GM23338 (cell line): ENCODE data around the gene NET1. TPM values are rescaled to one million over a fixed set of nuclear protein-coding genes. Genes with fewer than 3 reads are reported as not detected.
A peak's percentile ranks its signal among the peaks of the same experiment; 100 is the strongest.

Source experiments
- ATAC-seq: fragments of 200-7000 bp; cut with Tn5 transposase; 3 replicates; pipeline ENCODE4 v1.9.1; 2020
- DNase-seq: peaks from one replicate; pipeline ENCODE4 v3.0.0-alpha.2; 2015; ENCODE audit warnings: low spot score
- H2AFZ ChIP-seq: fragments of 200-600 bp; sonication (generic); 2 replicates; pipeline ENCODE4 v1.8.0; 2016; ENCODE audit warnings: antibody characterized with exemption, mild to moderate bottlenecking, moderate library complexity
- H3F3A ChIP-seq: fragments of 200-600 bp; sonication (generic); replicated peaks from 2 replicates; pipeline ENCODE4 v1.8.0; 2017; ENCODE audit warnings: antibody characterized with exemption, mixed run types, low read depth
- H3K27ac ChIP-seq: fragments of 200-600 bp; sonication (generic); 2 replicates; pipeline ENCODE4 v1.6.1; 2016; ENCODE audit warnings: low read depth
- H3K27me3 ChIP-seq: fragments of 200-600 bp; sonication (generic); 2 replicates; pipeline ENCODE4 v1.8.0; 2016; ENCODE audit warnings: mild to moderate bottlenecking, mixed run types, moderate library complexity; ENCODE audit not compliant: insufficient read depth
- H3K36me3 ChIP-seq: fragments of 200-600 bp; sonication (generic); 2 replicates; pipeline ENCODE4 v1.8.0; 2016; ENCODE audit warnings: mild to moderate bottlenecking; ENCODE audit not compliant: insufficient read depth
- H3K4me1 ChIP-seq: fragments of 200-600 bp; sonication (generic); 2 replicates; pipeline ENCODE4 v1.8.0; 2016; ENCODE audit warnings: mild to moderate bottlenecking, moderate library complexity; ENCODE audit not compliant: insufficient read depth
- H3K4me2 ChIP-seq: fragments of 200-600 bp; sonication (generic); 2 replicates; pipeline ENCODE4 v1.7.1; 2017; ENCODE audit warnings: mixed run types
- H3K4me3 ChIP-seq: fragments of 200-600 bp; sonication (generic); 2 replicates; pipeline ENCODE4 v1.6.1; 2016; ENCODE audit warnings: mixed run types
- H3K79me2 ChIP-seq: fragments of 200-600 bp; sonication (generic); replicated peaks from 2 replicates; pipeline ENCODE4 v1.8.0; 2017; ENCODE audit warnings: mild to moderate bottlenecking; ENCODE audit not compliant: insufficient read depth
- H3K9me2 ChIP-seq: fragments of 200-600 bp; sonication (generic); 2 replicates; pipeline ENCODE4 v1.8.0; 2017; ENCODE audit not compliant: insufficient read depth
- H4K20me1 ChIP-seq: fragments of 200-600 bp; sonication (generic); replicated peaks from 2 replicates; pipeline ENCODE4 v1.8.0; 2017; ENCODE audit warnings: mild to moderate bottlenecking; ENCODE audit not compliant: insufficient read depth
- H3K27ac Mint-ChIP-seq: 2 replicates; pipeline ENCODE4 v1.8.0; 2020; ENCODE audit warnings: inconsistent platforms, mild to moderate bottlenecking, moderate library complexity, mixed read lengths
- H3K27me3 Mint-ChIP-seq: 3 replicates; pipeline ENCODE4 v1.8.0; 2022; ENCODE audit warnings: low read depth, mild to moderate bottlenecking, moderate library complexity, mixed read lengths, inconsistent platforms; ENCODE audit not compliant: insufficient read depth, poor library complexity
- H3K36me3 Mint-ChIP-seq: 3 replicates; pipeline ENCODE4 v1.8.0; 2021; ENCODE audit warnings: low read depth, mild to moderate bottlenecking, inconsistent platforms, moderate library complexity, mixed read lengths
- H3K4me1 Mint-ChIP-seq: 3 replicates; pipeline ENCODE4 v1.8.0; 2020; ENCODE audit warnings: mild to moderate bottlenecking, inconsistent platforms, mixed read lengths
- H3K4me3 Mint-ChIP-seq: 3 replicates; pipeline ENCODE4 v1.8.0; 2021; ENCODE audit warnings: moderate library complexity, mild to moderate bottlenecking, inconsistent platforms, mixed read lengths
- H3K9me3 Mint-ChIP-seq: 3 replicates; pipeline ENCODE4 v1.8.0; 2020; ENCODE audit warnings: moderate library complexity, mild to moderate bottlenecking, inconsistent platforms, mixed read lengths
- CREB1 ChIP-seq: fragments of 250-450 bp; sonication (Bioruptor Pico); IDR thresholded peaks from 2 replicates; pipeline ENCODE4 v1.5.0; 2020; ENCODE audit warnings: low read depth, mild to moderate bottlenecking, moderate library complexity
- EZH2 ChIP-seq: fragments of 200-600 bp; sonication (generic); IDR thresholded peaks from one replicate; pipeline ENCODE4 v1.8.0; 2017; ENCODE audit warnings: antibody characterized with exemption, mild to moderate bottlenecking, low read depth; ENCODE audit not compliant: unreplicated experiment
- JUNB ChIP-seq: IDR thresholded peaks from one replicate; pipeline ENCODE4 v1.6.1; 2016; ENCODE audit warnings: antibody characterized with exemption; ENCODE audit not compliant: unreplicated experiment
- NANOG ChIP-seq: IDR thresholded peaks from 2 replicates; pipeline ENCODE4 v1.6.1; 2016; ENCODE audit warnings: antibody characterized with exemption, borderline replicate concordance
- POLR2AphosphoS5 ChIP-seq: IDR thresholded peaks from 2 replicates; pipeline ENCODE4 v1.6.1; 2016; ENCODE audit warnings: antibody characterized with exemption, low read depth
- REST ChIP-seq: IDR thresholded peaks from one replicate; pipeline ENCODE4 v1.6.1; 2018; ENCODE audit warnings: antibody characterized with exemption; ENCODE audit not compliant: unreplicated experiment
- ZNF114 ChIP-seq: fragments of 250-450 bp; sonication (Bioruptor Pico); IDR thresholded peaks from 2 replicates; pipeline ENCODE4 v1.5.0; 2020; ENCODE audit warnings: mild to moderate bottlenecking, moderate library complexity
- ZNF331 ChIP-seq: fragments of 250-450 bp; sonication (Bioruptor Pico); IDR thresholded peaks from 2 replicates; pipeline ENCODE4 v1.5.0; 2020; ENCODE audit warnings: low read depth, mild to moderate bottlenecking, moderate library complexity
- polyA plus RNA-seq: library from polyadenylated mRNA; unstranded; fragments of >200 nt; fragmentation: Nextera tagmentation; extraction: Ambion mirVana; gene quantifications from 2 replicates; pipeline ENCODE4 v1.2.1, GENCODE V29; 2016
- total RNA-seq: library from RNA; depleted of rRNA; stranded (reverse); fragments of >200 nt; shearing (Covaris generic); gene quantifications from 2 replicates; pipeline ENCODE4 v1.2.3, GENCODE V29; 2014
- TF ChIP-seq, protein P1 (sequence below): fragments of 250-450 bp; sonication (Bioruptor Pico); IDR thresholded peaks from 2 replicates; pipeline ENCODE4 v1.5.0; 2020; ENCODE audit warnings: mild to moderate bottlenecking, moderate library complexity
- TF ChIP-seq, protein P2 (sequence below), 2 experiments: fragments of 200-600 bp in 1 of 2; sonication (generic) in 1 of 2; conservative IDR thresholded peaks; 2 replicates each; pipeline versions ENCODE4 v1.5.1 to v1.6.1; 2016 to 2017; ENCODE audit warnings: antibody characterized with exemption in 2 of 2, low read depth in 2 of 2, mild to moderate bottlenecking in 2 of 2, moderate library complexity in 1 of 2

Gene NET1
- total and polyA plus RNA-seq, 2 experiments from 2014 or later = 47.9 to 93.9 TPM

- Histone ChIP-seq H2AFZ (no peak overlapping the region), H3K36me3 (peaks cover 27% of the 10 kb centered on the region; the same call in 1 of the 2 replicates), H4K20me1 (peaks cover 3% of the 10 kb centered on the region; the same call in 1 of the 2 replicates), H3K27ac (no peak overlapping the region), H3F3A (no peaks in the 10 kb centered on the region), H3K4me3 (no peak overlapping the region), H3K9me2 (no peaks in the 10 kb centered on the region), H3K27me3 (no peaks in the 10 kb centered on the region), H3K79me2 (peaks cover 57% of the 10 kb centered on the region), H3K4me2 (no peak overlapping the region), H3K4me1 (peaks cover 28% of the 10 kb centered on the region)
- H3K4me3 Mint-ChIP-seq = no peak overlapping the region
- TF ChIP-seq, protein P1, sequence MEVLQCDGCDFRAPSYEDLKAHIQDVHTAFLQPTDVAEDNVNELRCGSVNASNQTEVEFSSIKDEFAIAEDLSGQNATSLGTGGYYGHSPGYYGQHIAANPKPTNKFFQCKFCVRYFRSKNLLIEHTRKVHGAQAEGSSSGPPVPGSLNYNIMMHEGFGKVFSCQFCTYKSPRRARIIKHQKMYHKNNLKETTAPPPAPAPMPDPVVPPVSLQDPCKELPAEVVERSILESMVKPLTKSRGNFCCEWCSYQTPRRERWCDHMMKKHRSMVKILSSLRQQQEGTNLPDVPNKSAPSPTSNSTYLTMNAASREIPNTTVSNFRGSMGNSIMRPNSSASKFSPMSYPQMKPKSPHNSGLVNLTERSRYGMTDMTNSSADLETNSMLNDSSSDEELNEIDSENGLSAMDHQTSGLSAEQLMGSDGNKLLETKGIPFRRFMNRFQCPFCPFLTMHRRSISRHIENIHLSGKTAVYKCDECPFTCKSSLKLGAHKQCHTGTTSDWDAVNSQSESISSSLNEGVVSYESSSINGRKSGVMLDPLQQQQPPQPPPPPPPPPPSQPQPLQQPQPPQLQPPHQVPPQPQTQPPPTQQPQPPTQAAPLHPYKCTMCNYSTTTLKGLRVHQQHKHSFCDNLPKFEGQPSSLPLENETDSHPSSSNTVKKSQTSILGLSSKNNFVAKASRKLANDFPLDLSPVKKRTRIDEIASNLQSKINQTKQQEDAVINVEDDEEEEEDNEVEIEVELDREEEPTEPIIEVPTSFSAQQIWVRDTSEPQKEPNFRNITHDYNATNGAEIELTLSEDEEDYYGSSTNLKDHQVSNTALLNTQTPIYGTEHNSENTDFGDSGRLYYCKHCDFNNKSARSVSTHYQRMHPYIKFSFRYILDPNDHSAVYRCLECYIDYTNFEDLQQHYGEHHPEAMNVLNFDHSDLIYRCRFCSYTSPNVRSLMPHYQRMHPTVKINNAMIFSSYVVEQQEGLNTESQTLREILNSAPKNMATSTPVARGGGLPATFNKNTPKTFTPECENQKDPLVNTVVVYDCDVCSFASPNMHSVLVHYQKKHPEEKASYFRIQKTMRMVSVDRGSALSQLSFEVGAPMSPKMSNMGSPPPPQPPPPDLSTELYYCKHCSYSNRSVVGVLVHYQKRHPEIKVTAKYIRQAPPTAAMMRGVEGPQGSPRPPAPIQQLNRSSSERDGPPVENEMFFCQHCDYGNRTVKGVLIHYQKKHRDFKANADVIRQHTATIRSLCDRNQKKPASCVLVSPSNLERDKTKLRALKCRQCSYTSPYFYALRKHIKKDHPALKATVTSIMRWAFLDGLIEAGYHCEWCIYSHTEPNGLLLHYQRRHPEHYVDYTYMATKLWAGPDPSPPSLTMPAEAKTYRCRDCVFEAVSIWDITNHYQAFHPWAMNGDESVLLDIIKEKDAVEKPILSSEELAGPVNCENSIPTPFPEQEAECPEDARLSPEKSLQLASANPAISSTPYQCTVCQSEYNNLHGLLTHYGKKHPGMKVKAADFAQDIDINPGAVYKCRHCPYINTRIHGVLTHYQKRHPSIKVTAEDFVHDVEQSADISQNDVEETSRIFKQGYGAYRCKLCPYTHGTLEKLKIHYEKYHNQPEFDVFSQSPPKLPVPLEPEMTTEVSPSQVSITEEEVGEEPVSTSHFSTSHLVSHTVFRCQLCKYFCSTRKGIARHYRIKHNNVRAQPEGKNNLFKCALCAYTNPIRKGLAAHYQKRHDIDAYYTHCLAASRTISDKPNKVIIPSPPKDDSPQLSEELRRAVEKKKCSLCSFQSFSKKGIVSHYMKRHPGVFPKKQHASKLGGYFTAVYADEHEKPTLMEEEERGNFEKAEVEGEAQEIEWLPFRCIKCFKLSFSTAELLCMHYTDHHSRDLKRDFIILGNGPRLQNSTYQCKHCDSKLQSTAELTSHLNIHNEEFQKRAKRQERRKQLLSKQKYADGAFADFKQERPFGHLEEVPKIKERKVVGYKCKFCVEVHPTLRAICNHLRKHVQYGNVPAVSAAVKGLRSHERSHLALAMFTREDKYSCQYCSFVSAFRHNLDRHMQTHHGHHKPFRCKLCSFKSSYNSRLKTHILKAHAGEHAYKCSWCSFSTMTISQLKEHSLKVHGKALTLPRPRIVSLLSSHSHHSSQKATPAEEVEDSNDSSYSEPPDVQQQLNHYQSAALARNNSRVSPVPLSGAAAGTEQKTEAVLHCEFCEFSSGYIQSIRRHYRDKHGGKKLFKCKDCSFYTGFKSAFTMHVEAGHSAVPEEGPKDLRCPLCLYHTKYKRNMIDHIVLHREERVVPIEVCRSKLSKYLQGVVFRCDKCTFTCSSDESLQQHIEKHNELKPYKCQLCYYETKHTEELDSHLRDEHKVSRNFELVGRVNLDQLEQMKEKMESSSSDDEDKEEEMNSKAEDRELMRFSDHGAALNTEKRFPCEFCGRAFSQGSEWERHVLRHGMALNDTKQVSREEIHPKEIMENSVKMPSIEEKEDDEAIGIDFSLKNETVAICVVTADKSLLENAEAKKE (CRISPR knock-in tag) = no peak
- TF ChIP-seq ZNF114 (no peak), POLR2AphosphoS5 (no peak), ZNF331 (no peak), CREB1 (CRISPR knock-in tag) (no peak), NANOG (no peak), REST (no peak), EZH2 (no peak), JUNB (no peak)
- TF ChIP-seq, protein P2, sequence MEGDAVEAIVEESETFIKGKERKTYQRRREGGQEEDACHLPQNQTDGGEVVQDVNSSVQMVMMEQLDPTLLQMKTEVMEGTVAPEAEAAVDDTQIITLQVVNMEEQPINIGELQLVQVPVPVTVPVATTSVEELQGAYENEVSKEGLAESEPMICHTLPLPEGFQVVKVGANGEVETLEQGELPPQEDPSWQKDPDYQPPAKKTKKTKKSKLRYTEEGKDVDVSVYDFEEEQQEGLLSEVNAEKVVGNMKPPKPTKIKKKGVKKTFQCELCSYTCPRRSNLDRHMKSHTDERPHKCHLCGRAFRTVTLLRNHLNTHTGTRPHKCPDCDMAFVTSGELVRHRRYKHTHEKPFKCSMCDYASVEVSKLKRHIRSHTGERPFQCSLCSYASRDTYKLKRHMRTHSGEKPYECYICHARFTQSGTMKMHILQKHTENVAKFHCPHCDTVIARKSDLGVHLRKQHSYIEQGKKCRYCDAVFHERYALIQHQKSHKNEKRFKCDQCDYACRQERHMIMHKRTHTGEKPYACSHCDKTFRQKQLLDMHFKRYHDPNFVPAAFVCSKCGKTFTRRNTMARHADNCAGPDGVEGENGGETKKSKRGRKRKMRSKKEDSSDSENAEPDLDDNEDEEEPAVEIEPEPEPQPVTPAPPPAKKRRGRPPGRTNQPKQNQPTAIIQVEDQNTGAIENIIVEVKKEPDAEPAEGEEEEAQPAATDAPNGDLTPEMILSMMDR (conservative IDR thresholded peaks at IDR 0.05; ENCODE audit: low read depth in 2 of 2) = no peak
- H3K4me1 Mint-ChIP-seq = peaks cover 32% of the 10 kb centered on the region
- ATAC-seq = no peak
- DNase-seq = no peak
- H3K9me3 Mint-ChIP-seq = peaks cover 6% of the 10 kb centered on the region; the same call in 2 of the 3 replicates
- H3K27ac Mint-ChIP-seq = 0 out of 2 replicates have a peak overlapping the region, but pooled peaks have one; percentile 37
- H3K27me3 Mint-ChIP-seq = peaks cover 4% of the 10 kb centered on the region
- peaks cover 46% of the 10 kb centered on the region for H3K36me3 Mint-ChIP-seq
Measured at GRCh38 chr10:5428133-5428532, 15.8 kb downstream of the NET1 start.
